ENCODE measurements around the gene SNRNP25.

SNRNP25 gene

DNA sequence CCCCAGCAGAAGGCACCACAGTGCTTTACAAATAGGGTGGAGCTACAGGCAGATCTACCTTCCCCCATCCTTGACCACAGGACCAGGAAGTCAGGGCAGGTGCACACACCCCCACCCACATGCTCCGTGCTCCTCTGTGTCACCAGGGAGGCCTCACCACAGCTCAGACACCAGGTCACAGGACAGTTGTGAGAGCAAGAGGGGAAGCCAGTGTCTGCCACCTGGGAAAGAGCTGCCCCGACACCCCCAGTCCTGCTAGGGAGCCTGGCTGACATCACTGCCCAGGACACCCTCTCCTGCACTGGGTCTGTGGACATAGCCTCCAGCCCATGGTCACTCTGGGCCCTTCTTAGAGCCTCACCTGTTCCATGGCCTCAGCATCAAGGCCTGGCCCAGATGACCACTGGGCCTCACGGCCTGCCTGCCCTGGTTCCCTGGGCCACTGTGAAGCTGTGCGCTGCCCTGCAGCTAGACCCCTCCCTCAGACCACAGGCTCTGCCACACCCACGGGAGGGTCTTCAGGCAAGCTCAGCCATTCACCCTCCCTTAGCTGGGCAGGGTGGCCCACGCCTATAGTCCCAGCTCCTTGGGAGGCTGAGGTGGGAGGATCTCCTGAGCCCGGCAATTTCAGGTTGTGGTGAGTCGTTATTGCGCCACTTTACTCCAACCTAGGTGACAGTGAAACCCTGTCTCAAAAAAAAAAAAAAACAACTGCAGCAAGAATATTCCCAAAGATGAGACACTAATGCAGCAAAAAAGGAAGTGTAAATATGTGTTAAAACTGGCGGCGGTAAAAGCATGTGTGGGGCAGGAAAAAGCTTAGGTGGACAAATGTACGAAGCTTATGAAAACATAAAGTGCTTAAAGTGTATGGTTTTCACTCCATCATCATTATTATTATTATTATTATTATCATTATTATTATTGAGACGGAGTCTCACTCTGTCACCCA, 14.4 kb upstream of the SNRNP25 start:
- TF ChIP-seq CTCF (conservative IDR thresholded peaks at IDR 0.05; ENCODE audit: control insufficient read depth, insufficient read depth, low read depth, low read length), result no peak
- H3K4me3 ChIP-seq (ENCODE audit: control insufficient read depth, low read depth, low read length), result no peak overlapping the region
- DNase-seq (ENCODE audit: low read depth), result no peak

DNA sequence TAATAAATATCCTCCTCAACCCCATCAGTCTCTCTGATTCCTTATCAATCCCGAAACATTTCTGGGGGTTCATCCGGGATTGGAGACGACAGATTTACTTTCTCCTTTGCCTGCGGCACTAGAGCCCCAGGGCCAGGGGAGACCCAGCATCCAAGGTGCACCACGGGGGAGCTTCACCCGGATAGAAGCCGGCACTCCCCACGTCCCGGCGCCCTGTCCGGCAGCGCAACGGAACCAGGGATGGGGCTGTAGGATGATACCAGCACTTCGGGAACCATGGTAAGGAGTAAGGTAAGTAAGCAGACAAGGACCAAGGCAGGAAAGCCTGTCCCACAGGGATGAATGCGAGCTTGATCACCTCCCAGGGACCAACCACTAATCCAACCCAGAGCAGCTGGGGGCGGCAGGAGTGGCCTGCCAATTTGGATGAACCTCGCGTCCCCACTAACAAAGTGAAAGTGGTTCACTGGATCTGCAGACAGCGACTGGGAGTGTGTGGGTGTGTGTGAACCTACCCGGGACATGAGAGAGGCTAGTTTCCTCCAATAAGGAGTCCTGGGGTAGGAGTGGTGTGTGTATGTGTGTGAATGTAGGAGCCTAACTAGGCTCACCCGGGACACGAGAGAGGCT, 12.1 kb upstream of the SNRNP25 start:
- peak; percentile 61 for DNase-seq (ENCODE audit: low read depth)
- TF ChIP-seq CTCF (conservative IDR thresholded peaks at IDR 0.05; ENCODE audit: control insufficient read depth, insufficient read depth, low read depth, low read length), result no peak
- peak overlapping the region; percentile 23 for H3K4me3 ChIP-seq (ENCODE audit: control insufficient read depth, low read depth, low read length)

- no peak for TF ChIP-seq CTCF (conservative IDR thresholded peaks at IDR 0.05; ENCODE audit: control insufficient read depth, insufficient read depth, low read depth, low read length)
- DNase-seq (ENCODE audit: low read depth), result peak; percentile 5
- peak overlapping the region; percentile 23 for H3K4me3 ChIP-seq (ENCODE audit: control insufficient read depth, low read depth, low read length)
Measured at GRCh38 chr16:42069-42457, 11.6 kb upstream of the SNRNP25 start.

DNA sequence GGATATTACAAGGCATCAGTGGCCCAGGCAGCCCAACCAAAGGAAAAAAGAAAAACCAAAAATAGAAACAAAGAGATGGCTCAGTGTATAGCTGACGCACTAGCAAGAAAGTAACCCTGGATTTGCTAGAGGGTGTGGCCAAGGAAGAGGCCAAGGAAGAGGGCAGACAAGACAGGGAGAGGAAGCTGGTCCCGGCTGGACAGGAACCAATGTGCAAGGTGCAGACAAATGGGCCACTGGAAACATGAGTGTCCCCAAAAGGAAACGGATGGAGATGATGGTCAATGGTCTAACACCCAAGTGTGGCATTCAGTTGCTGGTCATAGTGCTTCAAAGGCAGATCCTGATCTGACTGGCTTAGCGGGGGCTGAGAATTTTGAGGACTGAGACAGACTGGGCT, 10.9 kb upstream of the SNRNP25 start:
- H3K4me3 ChIP-seq (ENCODE audit: control insufficient read depth, low read depth, low read length), result no peak overlapping the region
- DNase-seq (ENCODE audit: low read depth), result no peak
- TF ChIP-seq CTCF (conservative IDR thresholded peaks at IDR 0.05; ENCODE audit: control insufficient read depth, insufficient read depth, low read depth, low read length), result no peak

- DNase-seq (ENCODE audit: low read depth), result peak; percentile 15
- no peak overlapping the region for H3K4me3 ChIP-seq (ENCODE audit: control insufficient read depth, low read depth, low read length)
- no peak for TF ChIP-seq CTCF (conservative IDR thresholded peaks at IDR 0.05; ENCODE audit: control insufficient read depth, insufficient read depth, low read depth, low read length)
Measured at GRCh38 chr16:43294-43693, 10.3 kb upstream of the SNRNP25 start.

GRCh38 chr16:44655-45054, 9.0 kb upstream of the SNRNP25 start:
- no peak for DNase-seq (ENCODE audit: low read depth)
- H3K4me3 ChIP-seq (ENCODE audit: control insufficient read depth, low read depth, low read length), result no peak overlapping the region
- TF ChIP-seq CTCF (conservative IDR thresholded peaks at IDR 0.05; ENCODE audit: control insufficient read depth, insufficient read depth, low read depth, low read length), result no peak
